HG03095 (cell line): ENCODE measurements around the gene CNTNAP2.

ENCODE experiments used
- ATAC-seq: cut with Tn5 transposase; IDR thresholded peaks from one replicate; pipeline ENCODE4 v1.9.1; 2021; ENCODE audit warnings: moderate library complexity; ENCODE audit not compliant: unreplicated experiment

Gene CNTNAP2

DNA sequence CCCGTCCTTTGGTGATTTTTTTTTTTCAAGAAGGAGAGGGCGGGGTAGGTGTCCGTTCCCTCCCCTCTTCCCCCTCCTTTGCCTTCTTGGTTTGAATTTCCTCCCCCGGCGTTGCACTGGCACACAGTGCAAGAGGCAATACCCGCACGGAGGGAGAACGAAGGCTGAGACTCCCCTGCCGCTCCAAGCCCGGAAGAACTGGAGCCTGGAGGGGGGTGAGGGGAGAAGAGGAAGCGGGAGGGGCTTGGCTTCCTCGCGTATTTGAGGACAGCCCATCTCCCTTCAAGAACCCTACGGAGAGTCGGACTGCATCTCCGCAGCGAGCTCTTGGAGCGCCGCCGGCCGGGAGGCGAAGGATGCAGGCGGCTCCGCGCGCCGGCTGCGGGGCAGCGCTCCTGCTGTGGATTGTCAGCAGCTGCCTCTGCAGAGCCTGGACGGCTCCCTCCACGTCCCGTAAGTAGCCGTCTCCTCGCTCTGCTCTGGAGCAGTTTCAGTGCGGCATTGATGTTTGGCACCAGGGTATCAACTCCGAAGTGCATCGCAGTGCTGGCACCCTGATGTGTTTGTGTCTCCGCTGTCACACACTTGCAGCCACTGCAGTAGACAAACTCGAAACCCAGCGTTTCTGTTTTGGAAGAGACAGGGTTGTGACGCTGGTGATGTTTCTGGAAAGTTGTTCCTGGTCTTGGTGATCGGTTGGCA is at the start of gene CNTNAP2:
CNTNAP2 (plus strand) TSS at position 281 of the 702 bp plus-strand sequence; CDS start at position 357, 76 bp downstream.
- no peak for ATAC-seq

DNA sequence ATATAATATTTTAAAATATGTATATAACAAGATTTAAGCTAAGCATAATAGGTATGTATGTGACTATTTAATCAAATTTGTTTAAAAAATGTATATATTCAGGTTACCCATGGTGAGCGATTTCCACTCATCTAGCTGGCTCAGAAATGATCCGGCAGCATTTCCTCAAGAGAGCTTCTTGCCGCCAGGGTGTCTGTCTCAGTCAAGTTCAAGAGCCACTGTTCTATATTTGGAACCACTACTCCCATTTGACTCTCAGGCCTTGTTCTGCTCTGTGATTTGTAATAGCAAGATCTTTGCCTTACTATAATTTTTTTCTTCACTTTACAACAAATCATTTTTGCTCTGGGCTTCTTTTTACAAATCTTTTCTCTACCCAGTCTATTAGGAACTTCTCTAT is 48.7 kb upstream of the CNTNAP2 start:
- ATAC-seq = no peak

DNA sequence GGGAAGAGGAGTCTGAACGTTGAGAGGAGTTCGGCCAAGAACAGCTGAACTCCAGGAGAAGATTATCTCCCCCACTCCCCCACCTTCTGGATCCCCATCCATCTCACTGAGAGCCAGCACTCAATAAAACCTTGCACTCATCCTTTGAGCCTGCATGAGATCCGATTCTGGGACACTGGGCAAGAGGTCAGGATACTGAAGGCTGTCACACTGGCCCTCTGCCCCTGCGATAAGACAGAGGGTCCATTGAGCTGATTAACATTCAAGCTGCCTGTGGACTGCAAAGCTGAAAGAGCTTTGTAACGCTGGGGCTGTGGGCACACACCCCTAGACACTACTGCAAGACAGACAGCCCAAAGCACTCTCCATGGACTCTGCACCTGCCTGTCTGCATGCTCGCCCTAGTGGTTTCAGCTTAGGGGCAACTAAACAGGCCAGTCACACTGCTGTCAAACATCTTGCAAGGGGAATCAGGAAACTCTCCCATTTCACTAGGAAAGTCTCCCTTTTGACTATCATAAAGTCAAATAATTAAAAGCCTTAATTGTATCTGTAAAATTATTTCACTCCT is 42.3 kb upstream of the CNTNAP2 start:
- no peak for ATAC-seq

DNA sequence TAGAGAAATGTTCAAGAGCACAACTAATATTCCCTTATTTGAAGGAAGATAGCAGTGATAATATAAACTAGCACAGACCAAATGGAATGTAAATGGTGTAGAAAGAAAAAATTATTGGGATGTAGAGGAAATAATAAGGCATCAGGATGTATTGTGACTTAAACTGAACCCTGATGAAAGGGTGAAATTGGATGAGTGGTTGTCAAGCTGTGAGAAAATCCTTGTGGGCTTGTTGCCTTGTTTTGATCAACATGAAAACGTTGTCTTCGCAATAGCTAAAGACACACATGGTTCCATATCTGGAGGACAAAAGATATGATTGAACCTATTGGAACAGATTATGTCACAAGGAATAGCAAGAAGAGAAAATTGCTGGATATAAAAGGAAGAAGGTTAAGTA is 40.3 kb upstream of the CNTNAP2 start:
- no peak for ATAC-seq

DNA sequence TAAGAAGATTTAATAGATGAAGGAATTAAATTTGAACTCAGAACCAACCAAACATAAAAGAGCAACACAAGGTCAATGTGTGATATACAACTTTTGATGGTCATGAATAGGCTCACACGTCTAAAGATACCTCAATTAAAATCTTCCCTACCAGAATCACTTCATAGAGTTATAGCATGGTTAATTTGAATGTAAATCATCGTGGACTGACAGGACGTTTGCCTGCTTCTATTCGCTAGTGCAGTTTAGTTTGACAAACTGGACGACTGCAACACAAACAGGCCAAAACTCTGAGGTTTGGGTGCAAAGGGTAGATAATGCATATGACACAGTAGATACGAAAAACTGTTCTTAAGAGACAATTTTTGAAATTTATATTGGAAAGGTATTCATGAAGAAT is 32.5 kb upstream of the CNTNAP2 start:
- ATAC-seq = no peak

DNA sequence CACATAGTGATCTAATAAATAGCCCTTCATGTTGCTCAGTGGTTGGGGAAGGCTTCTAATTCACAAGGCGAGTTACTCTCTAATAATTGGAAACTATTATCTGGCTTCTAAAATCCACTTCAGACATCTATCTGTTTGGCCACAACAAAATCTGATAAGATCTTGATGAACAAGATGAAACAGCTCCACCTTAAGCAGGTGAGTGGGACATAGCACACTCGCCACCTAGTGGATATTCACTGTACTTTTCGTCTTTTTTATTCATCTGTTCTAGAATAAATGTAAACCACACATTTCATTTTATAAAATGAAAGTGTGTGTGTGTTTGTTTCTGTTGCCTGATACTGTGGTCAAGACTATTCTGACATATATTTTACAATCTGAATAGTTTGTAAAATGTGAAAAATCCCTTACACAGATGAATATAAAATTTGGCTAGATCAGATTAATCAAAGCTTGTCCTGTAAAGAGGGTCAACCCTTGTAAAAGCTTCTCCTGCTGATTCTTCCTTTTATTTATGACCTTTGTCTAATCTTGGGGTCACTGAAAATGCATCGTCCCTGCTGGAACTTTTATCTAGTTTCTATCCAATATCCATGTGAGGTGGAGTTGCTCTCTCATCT is 26.5 kb upstream of the CNTNAP2 start:
- ATAC-seq = peak; percentile 76

DNA sequence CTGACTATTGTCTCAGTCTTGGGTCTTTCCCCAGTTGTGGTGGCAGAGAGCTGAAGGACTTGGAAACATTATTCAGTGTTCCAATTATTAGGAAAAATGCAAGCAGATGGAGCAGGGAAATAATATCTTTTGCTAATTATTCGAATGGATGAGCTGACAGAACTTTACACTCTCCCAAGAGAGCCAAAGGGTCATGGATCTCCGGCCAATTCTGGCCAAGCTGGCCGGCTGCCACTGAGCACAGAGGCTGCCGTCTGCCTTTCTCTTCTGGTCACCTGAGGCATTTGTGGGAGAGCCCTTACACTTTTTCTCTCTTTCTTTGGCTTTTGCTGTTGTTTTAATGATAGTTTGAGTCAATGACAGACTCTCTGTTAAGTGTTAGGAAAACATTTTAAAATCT is 22.2 kb upstream of the CNTNAP2 start:
- ATAC-seq = no peak

DNA sequence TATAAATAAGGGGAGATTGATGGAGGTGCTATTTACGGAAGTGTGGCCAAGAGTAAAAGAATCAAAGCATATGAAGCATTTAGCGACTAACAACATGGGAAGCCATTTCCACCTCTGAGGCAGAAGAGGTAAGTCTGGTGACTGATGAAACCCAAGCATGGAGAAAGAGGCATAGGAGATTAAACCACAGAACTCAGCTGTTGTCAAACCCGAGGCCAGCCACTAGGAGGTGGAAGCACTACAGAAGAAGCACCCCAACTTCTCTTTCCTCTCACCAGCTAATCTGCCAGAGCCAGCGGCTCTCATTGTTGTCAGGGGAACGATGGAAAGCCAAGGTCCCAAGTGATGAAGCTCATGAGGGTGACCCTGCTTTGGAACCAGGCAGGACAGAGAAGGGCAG is 19.6 kb upstream of the CNTNAP2 start:
- ATAC-seq = no peak

DNA sequence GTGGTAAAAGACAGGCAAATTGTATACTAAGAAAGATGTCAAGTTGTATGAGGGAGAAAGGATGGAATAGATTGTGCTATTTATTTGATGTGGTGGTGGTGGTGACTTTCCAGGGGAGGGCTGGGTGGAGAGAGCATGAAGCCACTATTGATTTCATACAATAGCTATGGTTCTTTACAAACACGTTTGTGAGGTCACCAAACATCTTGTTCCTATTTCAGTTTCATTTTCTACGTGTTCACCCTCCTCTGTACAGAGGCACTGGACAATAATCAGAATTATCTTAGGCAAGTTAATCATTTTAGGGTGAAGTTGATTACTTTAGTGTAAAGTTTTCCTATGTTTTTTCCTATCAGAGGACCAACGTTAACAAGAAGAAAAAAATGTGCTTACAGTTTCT is 10.3 kb upstream of the CNTNAP2 start:
- ATAC-seq = no peak

DNA sequence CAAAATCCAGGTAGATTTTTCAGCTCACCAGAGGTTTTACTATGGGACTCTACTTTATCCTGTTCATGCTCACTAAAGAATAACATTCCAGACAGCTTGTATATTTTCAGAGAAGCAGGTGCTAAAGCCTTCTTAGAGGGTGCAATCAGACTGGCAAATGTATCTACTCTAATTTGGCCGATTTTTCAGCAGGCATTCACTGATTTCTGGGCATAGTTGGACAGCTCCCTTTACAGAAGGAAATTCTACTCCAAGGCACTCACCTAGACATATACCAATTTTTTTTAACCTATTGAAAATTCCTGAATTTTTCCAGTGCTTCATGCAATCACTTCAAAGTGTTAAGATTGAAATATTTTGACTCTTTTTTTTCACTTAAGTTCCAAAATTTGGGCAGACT is 3.8 kb upstream of the CNTNAP2 start:
- ATAC-seq = no peak

DNA sequence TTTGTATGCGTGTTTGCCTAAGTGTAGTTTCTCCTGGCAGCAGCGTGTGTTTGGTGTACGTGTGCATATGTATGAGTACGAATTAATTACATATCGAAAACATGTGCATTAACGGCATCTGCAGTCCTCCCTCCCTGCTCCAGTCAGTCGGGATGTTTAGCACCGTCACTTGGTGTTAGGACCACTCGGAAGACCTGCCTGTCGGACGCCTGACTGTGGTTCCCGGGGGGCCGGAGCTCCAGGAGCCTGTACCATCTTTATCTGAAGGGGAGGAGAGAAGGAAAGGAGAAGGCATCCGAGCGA is 1.1 kb upstream of the CNTNAP2 start:
- no peak for ATAC-seq

DNA sequence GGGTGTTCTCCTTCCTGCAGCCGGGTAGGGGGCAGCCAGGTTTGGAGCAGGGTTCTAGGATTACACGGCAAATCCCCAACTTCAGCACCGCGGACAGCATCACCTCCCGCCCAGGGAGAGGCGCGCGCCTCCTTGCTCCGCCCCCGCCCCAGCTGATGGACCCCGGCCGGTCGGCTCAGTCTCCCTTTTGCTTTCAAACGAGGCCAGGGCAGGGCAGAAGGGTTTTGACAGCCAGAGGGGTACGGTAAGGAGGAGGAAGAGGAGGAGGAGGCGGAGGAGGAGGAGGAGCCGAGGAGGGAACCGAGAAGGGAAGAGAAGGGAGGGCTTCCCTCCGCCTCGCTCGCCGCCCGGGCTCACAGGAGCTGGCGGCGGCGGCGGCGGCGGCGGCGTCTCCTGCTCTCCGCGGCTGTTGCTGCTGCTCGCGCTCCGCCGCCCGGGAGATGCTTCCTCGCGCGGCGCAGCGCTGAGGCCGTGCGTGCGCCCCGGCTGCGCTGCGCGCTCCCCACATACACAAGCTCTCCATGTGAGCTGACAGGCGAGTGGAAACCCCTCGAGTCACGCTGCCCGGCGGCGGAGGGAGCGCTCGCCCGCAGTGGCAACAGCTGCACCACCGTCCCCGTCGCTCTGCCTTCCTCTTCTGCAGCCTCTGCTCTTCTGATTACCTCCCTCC is 615 bp upstream of the CNTNAP2 start:
- ATAC-seq = no peak

DNA sequence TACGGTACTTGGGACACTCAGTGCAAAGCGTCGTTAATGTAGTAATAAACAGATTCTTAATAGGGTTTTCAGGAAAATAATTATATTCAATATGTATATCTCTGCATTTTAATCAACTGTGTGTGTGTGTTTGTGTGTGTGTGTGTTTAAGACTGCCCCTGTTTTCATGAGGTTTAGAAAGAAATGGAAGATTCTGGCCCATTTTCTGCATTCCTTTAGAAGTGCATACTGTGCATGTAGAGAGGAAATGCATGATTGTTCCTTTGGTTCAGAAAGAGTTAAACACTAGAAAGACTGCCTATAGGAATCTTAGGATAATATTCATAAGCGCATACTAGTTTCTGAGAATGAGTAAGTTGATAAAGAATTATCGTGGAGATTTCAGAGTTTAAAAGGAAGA is 975 bp downstream of the CNTNAP2 start:
- ATAC-seq = no peak

DNA sequence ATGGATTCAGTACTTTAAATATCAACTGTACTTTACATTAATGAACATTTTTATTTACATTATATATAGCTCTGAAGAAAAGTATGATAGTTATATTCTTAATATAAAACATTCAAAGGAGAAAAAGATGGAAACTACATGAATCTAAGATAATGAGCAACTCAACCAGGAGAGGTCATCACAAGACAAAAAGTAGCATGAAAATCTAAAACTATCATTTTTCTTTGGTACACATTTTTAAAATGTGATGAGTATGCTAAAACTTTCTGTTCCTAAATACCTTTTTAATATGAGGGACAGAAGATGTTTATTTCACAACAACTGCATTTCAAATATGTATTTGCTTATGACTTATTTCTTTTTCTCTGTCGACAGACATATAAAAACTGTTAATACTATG is 2.4 kb downstream of the CNTNAP2 start:
- ATAC-seq = no peak

DNA sequence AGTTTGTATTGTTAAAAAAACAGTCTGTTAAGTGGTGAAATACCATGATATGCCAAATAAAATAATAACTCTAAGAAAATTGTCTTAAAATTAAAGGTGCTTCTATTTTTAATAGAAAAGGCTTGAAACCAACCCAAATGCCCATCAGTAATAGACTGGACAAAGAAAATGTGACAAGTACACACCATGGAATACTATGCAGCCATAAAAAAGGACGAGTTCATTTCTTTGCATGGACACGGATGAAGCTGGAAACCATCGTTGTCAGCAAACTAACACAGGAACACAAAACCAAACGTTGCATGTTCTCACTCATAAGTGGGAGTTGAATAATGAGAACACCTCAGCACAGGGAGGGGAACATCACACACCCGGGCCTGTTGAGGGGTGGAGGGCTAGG is 7.1 kb downstream of the CNTNAP2 start:
- no peak for ATAC-seq

DNA sequence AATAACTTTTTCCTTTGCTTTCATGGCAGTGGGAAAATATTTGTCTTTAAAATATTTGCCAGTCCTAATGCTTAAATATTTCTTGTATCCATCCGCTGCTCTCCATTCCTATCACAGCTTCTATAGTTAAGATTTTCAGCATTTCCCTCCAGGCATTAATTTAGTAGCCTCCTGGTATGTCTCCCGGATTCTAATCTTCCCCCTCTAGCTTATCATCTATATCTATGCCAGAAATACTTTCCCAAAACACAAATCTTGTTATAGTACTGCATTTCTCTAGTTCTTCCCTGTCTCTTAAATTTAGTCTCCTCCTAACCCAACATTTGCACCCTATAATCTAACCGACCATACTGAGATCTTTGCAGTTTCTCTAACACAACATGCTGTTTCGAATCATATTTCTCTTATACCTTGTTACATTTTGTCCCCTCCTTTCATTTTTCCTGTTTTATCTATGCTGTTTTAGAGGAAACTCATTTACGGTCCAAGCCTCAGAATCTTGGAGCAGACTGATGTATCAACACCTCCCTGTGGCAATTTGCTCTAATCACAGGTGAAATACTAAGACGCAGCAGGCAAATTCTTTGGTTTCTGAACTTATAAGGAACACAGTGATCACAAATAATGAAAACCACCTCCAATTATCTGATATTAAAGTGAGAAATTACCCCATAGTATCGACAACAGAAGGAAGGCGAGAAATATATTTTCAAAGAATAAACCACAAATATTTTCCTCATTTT is 10.3 kb downstream of the CNTNAP2 start:
- ATAC-seq = no peak

DNA sequence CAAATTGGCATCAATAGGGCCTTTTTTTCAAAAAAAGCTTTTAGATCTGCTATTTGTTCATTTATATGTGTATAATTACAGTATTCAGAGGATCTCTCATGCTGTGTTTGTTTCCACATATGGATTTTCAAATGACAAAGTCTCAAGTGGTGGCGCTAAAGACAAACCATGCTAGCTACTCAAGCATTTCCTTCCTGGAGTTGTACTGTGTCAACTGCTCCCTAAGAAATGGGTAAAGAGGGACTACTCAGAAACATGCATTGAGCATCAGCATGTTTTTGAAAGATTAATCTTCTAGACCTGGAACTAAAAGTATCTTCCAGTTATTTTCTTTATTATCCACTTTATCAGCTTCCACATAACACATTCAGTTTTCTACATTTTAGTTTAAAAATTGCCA is 12.7 kb downstream of the CNTNAP2 start:
- ATAC-seq = no peak

DNA sequence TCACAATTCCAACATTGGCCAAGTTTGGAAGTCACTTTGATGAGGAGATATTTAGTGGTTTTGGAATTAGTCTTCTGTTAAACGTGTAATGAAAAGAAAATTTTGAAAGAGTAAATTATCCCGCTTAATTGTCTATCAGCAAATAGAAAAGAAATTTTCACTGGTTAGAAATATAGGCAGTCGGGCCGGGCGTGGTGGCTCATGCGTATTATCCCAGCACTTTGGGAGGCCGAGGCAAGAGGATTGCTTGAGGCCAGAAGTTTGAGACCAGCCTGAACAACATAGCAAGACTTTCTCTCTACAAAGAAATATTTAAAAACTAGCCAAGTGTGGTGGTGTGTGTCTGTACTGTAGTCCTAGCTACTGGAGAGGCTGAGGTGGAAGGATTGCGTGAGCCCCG is 13.4 kb downstream of the CNTNAP2 start:
- no peak for ATAC-seq

DNA sequence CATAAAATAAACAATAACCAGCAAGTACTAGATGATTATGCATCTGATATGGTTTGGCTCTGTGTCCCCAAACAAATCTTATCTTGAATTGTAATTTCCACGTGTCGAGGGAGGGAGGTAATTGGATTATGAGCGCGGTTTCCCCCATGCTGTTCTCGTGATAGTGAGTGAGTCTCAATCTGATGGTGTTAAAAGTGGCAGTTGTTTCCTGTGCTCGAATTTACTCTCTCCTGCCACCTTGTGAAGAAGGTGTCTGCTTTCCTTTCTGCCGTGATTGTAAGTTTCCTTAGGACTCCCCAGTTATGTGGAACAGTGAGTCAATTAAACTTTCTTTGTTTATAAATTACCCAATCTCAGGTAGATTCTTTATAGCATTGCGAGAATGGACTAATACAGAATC is 15.1 kb downstream of the CNTNAP2 start:
- no peak for ATAC-seq

DNA sequence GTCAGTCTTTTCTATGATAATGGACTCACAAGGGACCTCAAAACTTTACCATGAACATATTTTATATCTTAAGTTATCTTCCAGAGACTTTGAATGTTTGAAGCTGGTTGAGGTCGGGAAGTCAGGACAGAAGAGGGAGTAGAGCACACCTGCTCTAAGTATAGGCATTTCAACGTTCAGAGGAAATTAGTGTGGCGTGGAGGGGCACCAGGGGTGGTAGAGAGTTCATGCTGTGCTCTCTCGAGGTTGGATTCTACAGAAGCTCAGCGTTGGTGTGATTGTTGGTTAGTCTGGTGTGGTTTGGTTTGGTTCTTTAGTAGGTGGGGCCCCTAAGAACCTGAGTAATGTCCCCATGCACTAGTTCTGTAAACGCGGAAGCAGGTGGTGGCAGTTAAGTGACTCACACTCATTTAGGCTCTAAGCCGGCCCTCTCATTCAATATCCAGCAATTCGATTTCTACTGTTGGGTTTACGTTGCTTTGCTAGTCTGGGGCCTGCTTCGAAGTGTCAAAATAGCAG is 19.8 kb downstream of the CNTNAP2 start:
- ATAC-seq = no peak

DNA sequence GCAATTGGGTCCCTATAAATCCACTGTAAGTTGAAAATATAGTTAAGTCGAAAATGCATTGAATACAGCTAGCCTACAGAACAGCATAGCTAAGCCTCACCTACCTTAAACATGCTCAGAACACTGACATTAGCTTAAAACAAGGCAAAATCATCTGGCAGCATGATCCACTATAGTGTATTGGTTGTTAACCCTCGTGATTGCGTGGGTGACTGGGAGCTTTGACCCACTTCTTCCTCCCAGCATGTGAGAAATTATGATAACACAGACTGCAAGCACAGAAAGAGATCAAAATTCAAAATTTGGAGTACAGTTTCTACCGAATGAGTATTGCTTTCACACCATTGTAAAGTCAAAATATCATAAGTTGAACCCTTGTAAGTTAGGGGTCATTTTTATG is 22.3 kb downstream of the CNTNAP2 start:
- no peak for ATAC-seq
